Progenitor cell of endocrine pancreas (in vitro differentiated cells): ENCODE measurements around the gene TPH2. TPM values are rescaled to one million over a fixed set of nuclear protein-coding genes. Genes with fewer than 3 reads are reported as not detected.

ENCODE experiments used
- DNase-seq: peaks from one replicate; pipeline ENCODE4 v3.0.0; 2021; ENCODE audit warnings: low spot score; ENCODE audit not compliant: unreplicated experiment
- H3K27ac Mint-ChIP-seq: 2 replicates; pipeline ENCODE4 v1.8.0; 2021; ENCODE audit warnings: mild to moderate bottlenecking, moderate library complexity, mixed read lengths
- H3K27me3 Mint-ChIP-seq: 2 replicates; pipeline ENCODE4 v1.8.0; 2021; ENCODE audit warnings: mixed read lengths
- H3K36me3 Mint-ChIP-seq: 2 replicates; pipeline ENCODE4 v1.8.0; 2022; ENCODE audit warnings: mixed read lengths; ENCODE audit not compliant: insufficient read depth
- H3K4me1 Mint-ChIP-seq: 2 replicates; pipeline ENCODE4 v1.8.0; 2021; ENCODE audit warnings: low read depth, mixed read lengths
- H3K4me3 Mint-ChIP-seq: 2 replicates; pipeline ENCODE4 v1.8.0; 2021; ENCODE audit warnings: low read depth, mild to moderate bottlenecking, moderate library complexity, mixed read lengths
- H3K9me3 Mint-ChIP-seq: 2 replicates; pipeline ENCODE4 v1.8.0; 2021; ENCODE audit warnings: low read depth, mixed read lengths
- CTCF ChIP-seq: fragments of 200-600 bp; sonication (generic); IDR thresholded peaks from one replicate; pipeline ENCODE4 v1.5.0; 2021; ENCODE audit warnings: antibody characterized with exemption, mild to moderate bottlenecking; ENCODE audit not compliant: unreplicated experiment
- total RNA-seq: library from RNA; stranded (reverse); gene quantifications from 2 replicates; pipeline ENCODE4 v1.2.1, GENCODE V29; 2021

TPH2 gene
- total RNA-seq, 1 donor from 2014 or later = not detected

- no peak for TF ChIP-seq CTCF
- no peaks in the 10 kb centered on the region for H3K27me3 Mint-ChIP-seq
- no peaks in the 10 kb centered on the region for H3K4me1 Mint-ChIP-seq
- H3K9me3 Mint-ChIP-seq = peaks cover 5% of the 10 kb centered on the region
- H3K4me3 Mint-ChIP-seq = no peak overlapping the region
- H3K36me3 Mint-ChIP-seq = peaks cover 33% of the 10 kb centered on the region
- DNase-seq = no peak
- H3K27ac Mint-ChIP-seq = no peak overlapping the region
Measured at GRCh38 chr12:71904629-71905028, 34.0 kb upstream of the TPH2 start.

- no peak for DNase-seq
- Mint-ChIP-seq H3K4me1 (no peaks in the 10 kb centered on the region), H3K9me3 (no peaks in the 10 kb centered on the region), H3K4me3 (no peak overlapping the region), H3K27me3 (no peaks in the 10 kb centered on the region), H3K36me3 (no peaks in the 10 kb centered on the region), H3K27ac (no peak overlapping the region)
- TF ChIP-seq CTCF = no peak
Measured at GRCh38 chr12:71935594-71935993, 3.1 kb upstream of the TPH2 start.

GRCh38 chr12:71940068-71940467 is 1.4 kb downstream of the TPH2 start:
- H3K36me3 Mint-ChIP-seq = no peaks in the 10 kb centered on the region

GRCh38 chr12:71941174-71941573 is 2.5 kb downstream of the TPH2 start:
- no peaks in the 10 kb centered on the region for H3K4me1 Mint-ChIP-seq
- no peak for DNase-seq
- no peak for TF ChIP-seq CTCF
- no peaks in the 10 kb centered on the region for H3K36me3 Mint-ChIP-seq
- no peak overlapping the region for H3K27ac Mint-ChIP-seq
- H3K9me3 Mint-ChIP-seq = no peaks in the 10 kb centered on the region
- no peak overlapping the region for H3K4me3 Mint-ChIP-seq
- H3K27me3 Mint-ChIP-seq = no peaks in the 10 kb centered on the region

More at GRCh38 chr12:71940068-71940467, 1.4 kb downstream of the TPH2 start:
- no peak for DNase-seq
- H3K4me3 Mint-ChIP-seq = no peak overlapping the region
- no peak for TF ChIP-seq CTCF
- no peak overlapping the region for H3K27ac Mint-ChIP-seq
- H3K9me3 Mint-ChIP-seq = no peaks in the 10 kb centered on the region
- H3K27me3 Mint-ChIP-seq = no peaks in the 10 kb centered on the region
- H3K4me1 Mint-ChIP-seq = no peaks in the 10 kb centered on the region

- H3K4me1 Mint-ChIP-seq = no peaks in the 10 kb centered on the region
- no peaks in the 10 kb centered on the region for H3K36me3 Mint-ChIP-seq
- no peak for DNase-seq
- no peak overlapping the region for H3K27ac Mint-ChIP-seq
- H3K4me3 Mint-ChIP-seq = no peak overlapping the region
- TF ChIP-seq CTCF = no peak
- no peaks in the 10 kb centered on the region for H3K27me3 Mint-ChIP-seq
- H3K9me3 Mint-ChIP-seq = no peaks in the 10 kb centered on the region
Measured at GRCh38 chr12:71942259-71942658, 3.6 kb downstream of the TPH2 start.
